Liver (tissue), 9 donors: ENCODE data around the gene UBFD1. TPM values are rescaled to one million over a fixed set of nuclear protein-coding genes. Genes with fewer than 3 reads are reported as not detected.

Experiments
- DNase-seq: peaks from one replicate; pipeline ENCODE4 v3.0.0-alpha.2; 2017; ENCODE audit warnings: low spot score
- H3K27ac ChIP-seq, 2 donors: one replicate each; pipeline ENCODE4 v1.7.0; 2013; ENCODE audit warnings: inconsistent platforms in 2 of 2, low read length in 2 of 2, control low read depth in 1 of 2, low read depth in 1 of 2, mild to moderate bottlenecking in 1 of 2
- H3K27me3 ChIP-seq, 4 donors: one replicate each; pipeline versions ENCODE4 v1.6.1 to v1.7.0; 2013; ENCODE audit warnings: low read length in 3 of 4, inconsistent platforms in 1 of 4, mild to moderate bottlenecking in 1 of 4, moderate library complexity in 1 of 4; ENCODE audit not compliant: control insufficient read depth in 4 of 4, insufficient read depth in 4 of 4
- H3K36me3 ChIP-seq, 4 donors: one replicate each; pipeline versions ENCODE4 v1.6.1 to v1.7.0; 2013; ENCODE audit warnings: low read length in 3 of 4, mild to moderate bottlenecking in 3 of 4, low read depth in 1 of 4, moderate library complexity in 1 of 4; ENCODE audit not compliant: control insufficient read depth in 4 of 4, insufficient read depth in 3 of 4
- H3K4me1 ChIP-seq, 4 donors: one replicate each; pipeline versions ENCODE4 v1.6.1 to v1.7.0; 2013; ENCODE audit warnings: low read length in 3 of 4, mild to moderate bottlenecking in 3 of 4, moderate library complexity in 1 of 4; ENCODE audit not compliant: control insufficient read depth in 4 of 4, insufficient read depth in 4 of 4
- H3K4me3 ChIP-seq, 3 donors: one replicate each; pipeline versions ENCODE4 v1.6.1 to v1.7.0; 2013; ENCODE audit warnings: low read length in 3 of 3, control low read depth in 1 of 3, low read depth in 1 of 3, mild to moderate bottlenecking in 1 of 3
- H3K9ac ChIP-seq, 2 donors: one replicate each; pipeline ENCODE4 v1.7.0; 2013; ENCODE audit warnings: low read length in 2 of 2, mild to moderate bottlenecking in 2 of 2, moderate library complexity in 2 of 2, control low read depth in 1 of 2, low read depth in 1 of 2
- H3K9me3 ChIP-seq, 4 donors: one replicate each; pipeline versions ENCODE4 v1.6.1 to v1.7.0; 2013; ENCODE audit warnings: low read length in 3 of 4; ENCODE audit not compliant: control insufficient read depth in 4 of 4
- ATF3 ChIP-seq: IDR thresholded peaks from 2 replicates; pipeline ENCODE4 v1.6.1; 2016; ENCODE audit warnings: antibody characterized with exemption
- CTCF ChIP-seq: fragments of 150-350 bp; IDR thresholded peaks from 2 replicates; pipeline ENCODE4 v1.5.1; 2017; ENCODE audit warnings: improper control_type of control experiment, low read depth, low read length; ENCODE audit not compliant: missing input control
- FOXA1 ChIP-seq: IDR thresholded peaks from 2 replicates; pipeline ENCODE4 v1.6.1; 2016; ENCODE audit warnings: antibody characterized with exemption
- FOXA2 ChIP-seq: IDR thresholded peaks from 2 replicates; pipeline ENCODE4 v1.6.1; 2016; ENCODE audit warnings: antibody characterized with exemption
- GABPA ChIP-seq, 2 donors: IDR thresholded peaks in 1 of 2; conservative IDR thresholded peaks in 1 of 2; 2 replicates each; pipeline ENCODE4 v1.6.1; 2016; ENCODE audit warnings: antibody characterized with exemption in 2 of 2, mild to moderate bottlenecking in 1 of 2, moderate library complexity in 1 of 2
- HNF4A ChIP-seq, 2 donors: conservative IDR thresholded peaks; 2 replicates each; pipeline ENCODE4 v1.6.1; 2016; ENCODE audit warnings: antibody characterized with exemption in 2 of 2, mild to moderate bottlenecking in 2 of 2
- HNF4G ChIP-seq: IDR thresholded peaks from 2 replicates; pipeline ENCODE4 v1.6.1; 2016; ENCODE audit warnings: antibody characterized with exemption
- JUND ChIP-seq, 2 donors: IDR thresholded peaks; 2 replicates each; pipeline ENCODE4 v1.6.1; 2016; ENCODE audit warnings: antibody characterized with exemption in 2 of 2
- MAX ChIP-seq: IDR thresholded peaks from 2 replicates; pipeline ENCODE4 v1.6.1; 2016; ENCODE audit warnings: antibody characterized with exemption
- NR2F2 ChIP-seq: IDR thresholded peaks from 2 replicates; pipeline ENCODE4 v1.6.1; 2016; ENCODE audit warnings: antibody characterized with exemption
- RAD21 ChIP-seq, 2 donors: IDR thresholded peaks; 2 replicates each; pipeline ENCODE4 v1.6.1; 2016; ENCODE audit warnings: antibody characterized with exemption in 2 of 2, mild to moderate bottlenecking in 2 of 2
- REST ChIP-seq: IDR thresholded peaks from 2 replicates; pipeline ENCODE4 v1.6.1; 2016; ENCODE audit warnings: antibody characterized with exemption, mild to moderate bottlenecking
- RXRA ChIP-seq, 2 donors: IDR thresholded peaks; 2 replicates each; pipeline ENCODE4 v1.6.1; 2017 to 2018; ENCODE audit warnings: antibody characterized with exemption in 2 of 2, mild to moderate bottlenecking in 1 of 2
- SP1 ChIP-seq: IDR thresholded peaks from 2 replicates; pipeline ENCODE4 v1.6.1; 2018; ENCODE audit warnings: antibody characterized with exemption, mild to moderate bottlenecking
- TAF1 ChIP-seq: conservative IDR thresholded peaks from 2 replicates; pipeline ENCODE4 v1.6.1; 2016; ENCODE audit warnings: antibody characterized with exemption, mild to moderate bottlenecking
- YY1 ChIP-seq: IDR thresholded peaks from 2 replicates; pipeline ENCODE4 v1.6.1; 2016; ENCODE audit warnings: antibody characterized with exemption, mild to moderate bottlenecking
- ZBTB33 ChIP-seq: IDR thresholded peaks from 2 replicates; pipeline ENCODE4 v1.6.1; 2016; ENCODE audit warnings: antibody characterized with exemption
- WGBS: extraction: QIAGEN DNeasy Blood & Tissue Kit; methylation state at CpG from one replicate; pipeline ENCODE4 v1.1.7; 2013; 5-methylcytosine and 5-hydroxymethylcytosine counted together
- polyA plus RNA-seq, 2 donors: library from polyadenylated mRNA; stranded (reverse) in 1 of 2; unstranded in 1 of 2; fragments of 200-250 nt in 1 of 2; fragments of >200 nt in 1 of 2; fragmentation: Nextera tagmentation in 1 of 2; extraction: Ambion mirVana in 1 of 2; gene quantifications; one replicate each; pipeline versions ENCODE4 v1.2.1 to v1.2.3, GENCODE V29; 2013 to 2015
- total RNA-seq, 2 donors: library from RNA; depleted of rRNA; stranded (reverse); fragments of >200 nt; gene quantifications; one replicate each; pipeline ENCODE4 v1.2.3, GENCODE V29; 2014
- donor health status: healthy.
- donor health status: healthy.
- donor health status: healthy.
- donor health status: healthy.
- donor health status: healthy.

The UBFD1 gene
- total and polyA plus RNA-seq, 4 donors: 9.2 to 42.4 (median 25.6) TPM

GRCh38 chr16:23516366-23517137 lies 41.0 kb upstream of the UBFD1 start:
- H3K9me3 ChIP-seq: no peaks in the 10 kb centered on the region
- 86% methylated on average over 4 of the region's 4 CpGs for WGBS

More at GRCh38 chr16:23516366-23517137, 41.0 kb upstream of the UBFD1 start:
- H3K27me3 ChIP-seq: no peaks in the 10 kb centered on the region
- no peak overlapping the region for H3K4me3 ChIP-seq
- no peak for DNase-seq
- no peak overlapping the region for H3K27ac ChIP-seq
- H3K36me3 ChIP-seq: peaks cover 0 to 3% (median 1%) of the 10 kb centered on the region in 4 donors
- TF ChIP-seq HNF4G (no peak), RAD21 (IDR thresholded peaks at IDR 0.05) (no peak), FOXA1 (no peak), JUND (IDR thresholded peaks at IDR 0.05) (no peak), NR2F2 (no peak), MAX (no peak), RXRA (IDR thresholded peaks at IDR 0.05) (no peak), YY1 (no peak), SP1 (no peak), TAF1 (no peak), GABPA (IDR thresholded peaks at IDR 0.05 in 1 of 2, conservative IDR thresholded peaks at IDR 0.05 in 1 of 2) (no peak), HNF4A (conservative IDR thresholded peaks at IDR 0.05) (no peak), ATF3 (no peak), REST (no peak), ZBTB33 (no peak), CTCF (no peak), FOXA2 (no peak)
- no peaks in the 10 kb centered on the region for H3K4me1 ChIP-seq
- H3K9ac ChIP-seq: no peak overlapping the region
